NCI-H187 treated with DMSO at 0.1 percent for 48 hours (cell line): ENCODE measurements around the gene DGCR2.
"Not testable (repeated sequence)": the region's sequence is repeated elsewhere in the genome, so short reads cannot be mapped to it uniquely, and the experiment has no call there.

Experiments
- DNase-seq: peaks from one replicate; lab custom pipeline; 2025; lab: John Stamatoyannopoulos, UW

The DGCR2 gene

GRCh38 chr22:19030226-19030888 is 91.9 kb downstream of the DGCR2 start:
- not testable (repeated sequence) for DNase-seq

GRCh38 chr22:19029113-19030103 is 92.8 kb downstream of the DGCR2 start:
- not testable (repeated sequence) for DNase-seq

DNA sequence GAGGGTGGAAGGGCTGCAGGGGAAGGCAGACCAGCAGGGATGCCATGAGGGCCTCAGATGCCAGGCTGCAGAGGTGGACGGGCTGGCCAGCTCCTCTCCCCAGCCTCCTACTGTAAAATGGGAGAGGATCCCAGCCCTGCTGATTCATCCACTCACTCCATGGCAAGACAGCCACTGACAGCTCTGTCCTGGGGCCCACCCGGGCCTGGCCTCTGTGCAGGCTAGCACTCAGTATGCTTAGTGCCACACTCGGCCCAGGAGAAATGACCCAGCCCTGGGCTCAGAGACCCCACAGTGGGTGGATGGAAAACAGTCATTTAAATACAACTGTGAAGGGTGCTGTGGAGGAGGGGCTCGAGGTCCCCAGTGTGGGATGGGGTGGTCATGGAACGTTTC is 94.2 kb downstream of the DGCR2 start:
- not testable (repeated sequence) for DNase-seq

DNA sequence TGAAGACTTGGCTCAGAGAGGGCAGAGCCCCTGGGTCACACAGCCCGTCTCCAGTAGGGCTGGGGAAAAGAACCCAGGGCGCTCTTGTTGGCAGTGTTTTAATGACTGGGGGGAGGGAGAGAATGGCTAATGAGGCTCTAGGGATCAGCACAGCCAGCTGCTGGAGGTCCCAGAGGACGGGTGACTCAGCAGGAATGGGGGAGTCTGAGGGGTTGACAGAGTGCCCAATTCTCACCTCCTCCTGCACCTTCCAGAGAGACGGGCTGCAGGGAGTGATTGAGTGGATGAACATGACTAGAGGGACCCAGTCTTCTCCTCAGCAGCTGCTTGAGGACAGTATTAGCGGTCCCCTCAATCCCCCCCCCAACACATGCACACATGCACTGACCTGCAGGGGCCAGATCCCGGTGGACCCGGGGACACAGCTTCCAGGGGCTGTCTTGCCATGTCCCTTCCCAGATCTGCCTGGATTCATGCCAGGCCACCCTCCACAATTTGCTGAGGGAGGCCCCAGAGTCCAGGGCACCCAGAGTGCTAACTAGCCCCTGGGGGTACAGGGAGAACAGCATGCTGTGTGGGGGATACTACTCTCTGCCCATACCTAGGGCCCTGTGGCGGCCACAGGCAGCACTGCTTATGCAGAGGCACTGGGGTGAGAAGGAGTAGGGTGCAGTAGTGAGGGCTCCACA is 94.7 kb downstream of the DGCR2 start:
- not testable (repeated sequence) for DNase-seq

GRCh38 chr22:19026080-19026479 is 96.1 kb downstream of the DGCR2 start:
- not testable (repeated sequence) for DNase-seq

- not testable (repeated sequence) for DNase-seq
Observed at GRCh38 chr22:19024956-19025489, 97.2 kb downstream of the DGCR2 start.

GRCh38 chr22:19023931-19024330 is 98.3 kb downstream of the DGCR2 start:
- DNase-seq, result not testable (repeated sequence)

- DNase-seq, result no peak
Observed at GRCh38 chr22:19022755-19023154, 99.5 kb downstream of the DGCR2 start.

DNA sequence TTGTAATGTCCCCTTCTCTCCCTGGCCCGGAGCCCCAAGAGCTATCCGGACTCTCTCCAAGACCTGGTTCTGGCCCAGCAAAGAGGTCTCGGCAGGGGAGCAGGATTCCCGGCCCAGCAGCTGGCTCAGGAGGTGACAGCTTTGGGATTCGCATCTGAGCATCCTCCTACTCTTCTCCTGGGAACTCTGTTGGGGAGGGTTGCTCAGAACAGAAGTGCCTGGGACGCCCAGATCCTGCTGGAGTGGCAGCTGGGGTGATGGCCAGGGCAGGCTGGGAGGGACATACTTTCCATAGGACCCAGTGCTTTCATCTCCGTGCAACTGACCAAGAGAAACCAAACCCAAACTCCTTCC is 102.6 kb downstream of the DGCR2 start:
- no peak for DNase-seq

DNA sequence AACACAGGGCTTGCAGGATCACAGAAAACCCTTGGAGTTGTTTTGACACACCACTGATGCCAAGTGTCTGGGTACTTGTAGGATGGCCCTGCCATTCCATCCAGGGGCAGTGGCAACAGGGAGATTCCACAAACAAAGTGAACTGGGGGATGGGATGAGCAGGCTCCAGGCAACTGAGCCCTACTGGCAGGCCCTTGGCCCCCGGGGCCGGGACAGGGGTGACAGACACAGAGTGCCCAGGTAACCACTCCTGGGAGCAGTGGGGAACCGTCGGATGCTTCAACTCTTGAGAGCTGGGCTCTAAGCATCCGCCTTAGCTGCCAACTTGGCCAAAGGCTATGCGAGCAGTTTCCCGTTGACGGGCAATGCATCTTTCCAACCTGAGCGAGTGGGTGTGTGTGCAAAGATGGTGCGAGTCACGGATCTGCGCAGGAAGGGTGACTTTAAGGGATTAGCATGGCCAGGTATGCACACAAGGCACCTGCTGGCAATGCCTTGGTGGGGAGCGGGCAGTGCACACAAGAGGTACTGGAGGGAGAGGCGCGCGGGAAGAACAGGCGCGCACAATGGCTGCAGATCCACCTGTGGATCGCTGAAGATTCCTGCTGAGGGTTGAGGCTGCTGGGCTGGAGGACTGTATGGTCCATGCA is 103.1 kb downstream of the DGCR2 start:
- DNase-seq, result no peak

- no peak for DNase-seq
Observed at GRCh38 chr22:19018256-19018655, 104.0 kb downstream of the DGCR2 start.

GRCh38 chr22:19016081-19016766 is 106.0 kb downstream of the DGCR2 start:
- no peak for DNase-seq

DNA sequence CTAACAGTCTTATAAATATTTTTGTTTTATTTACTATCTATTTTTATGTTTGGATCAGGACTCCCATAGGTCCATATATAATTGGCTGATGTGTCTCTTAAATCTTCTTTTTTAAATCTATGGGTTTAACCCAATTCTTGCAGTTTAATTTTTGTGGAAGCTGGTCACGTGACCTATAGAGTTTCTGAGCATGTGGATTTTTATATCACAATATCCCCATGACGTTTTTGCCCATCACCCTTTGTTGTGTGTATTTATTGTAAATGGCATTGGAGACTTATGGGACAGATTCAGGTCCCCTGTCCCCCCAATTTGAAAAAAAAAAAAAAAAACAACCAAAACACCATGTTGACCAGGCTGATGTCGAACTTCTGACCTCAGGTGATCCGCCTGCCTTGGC is 107.3 kb downstream of the DGCR2 start:
- DNase-seq, result no peak

DNA sequence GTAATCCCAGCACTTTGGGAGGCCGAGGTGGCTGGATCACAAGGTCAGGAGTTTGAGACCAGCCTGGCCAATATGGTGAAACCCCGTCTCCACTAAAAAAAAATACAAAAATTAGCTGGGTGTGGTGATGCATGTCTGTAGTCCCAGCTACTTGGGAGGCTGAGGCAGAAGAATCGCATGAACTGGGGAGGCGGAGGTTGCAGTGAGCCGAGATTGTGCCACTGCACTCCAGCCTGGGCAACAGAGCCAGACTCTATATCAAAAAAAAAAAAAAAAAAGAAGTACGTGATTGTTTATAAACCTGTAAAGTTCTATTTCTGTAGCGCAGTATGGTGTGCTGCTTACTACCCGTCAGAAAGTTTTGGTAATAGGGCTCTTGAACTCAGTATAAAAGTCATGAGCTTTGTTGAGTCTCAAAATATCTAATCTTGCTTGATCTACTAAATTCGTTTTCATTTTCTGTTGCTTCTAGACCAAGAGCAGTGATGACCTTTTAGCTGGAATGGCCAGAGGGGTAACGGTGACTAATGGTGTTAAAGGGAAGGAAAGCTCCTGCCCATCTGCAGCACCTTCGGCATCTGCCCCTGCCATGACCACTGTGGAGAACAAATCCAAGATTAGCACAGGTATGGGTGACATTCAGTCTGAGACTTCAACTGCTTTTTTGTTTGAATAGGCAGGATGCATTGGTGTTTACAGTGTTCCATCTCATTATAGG is 108.2 kb downstream of the DGCR2 start:
- DNase-seq, result not testable (repeated sequence)

- DNase-seq, result not testable (repeated sequence)
Observed at GRCh38 chr22:19013411-19013810, 108.8 kb downstream of the DGCR2 start.

DNA sequence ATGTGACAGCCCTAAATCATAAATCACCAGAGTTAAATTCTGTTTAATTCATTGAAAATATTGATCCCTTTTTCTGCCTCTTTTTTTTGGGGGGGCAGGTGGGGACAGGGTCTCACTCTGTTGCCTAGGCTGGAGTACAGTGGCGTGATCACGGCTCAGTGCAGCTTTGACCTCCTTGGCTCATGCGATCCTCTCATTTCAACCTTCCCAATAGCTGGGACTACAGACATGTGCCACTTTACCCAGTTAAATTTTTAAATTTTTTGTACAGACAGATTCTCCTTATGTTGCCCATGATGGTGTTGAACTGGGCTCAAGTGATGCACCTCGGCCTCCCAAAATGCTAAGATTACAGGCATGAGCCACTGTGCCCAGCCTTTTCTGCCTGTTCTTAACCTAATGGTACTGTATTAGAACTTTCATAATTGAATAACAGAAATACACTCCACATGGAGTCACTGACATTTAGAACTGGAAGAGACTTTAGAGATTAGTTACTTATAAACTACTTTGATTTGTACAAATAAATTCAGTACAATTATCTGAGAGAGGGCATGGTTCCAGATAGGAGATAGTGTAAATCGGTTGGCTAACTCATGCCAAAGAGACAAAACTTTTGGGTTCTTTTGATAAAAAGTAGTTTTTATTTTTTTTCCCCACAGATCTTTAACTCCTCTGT is 109.8 kb downstream of the DGCR2 start:
- DNase-seq, result no peak

- not testable (repeated sequence) for DNase-seq
Observed at GRCh38 chr22:19011611-19012010, 110.6 kb downstream of the DGCR2 start.

- DNase-seq, result no peak
Observed at GRCh38 chr22:19011075-19011474, 111.1 kb downstream of the DGCR2 start.

DNA sequence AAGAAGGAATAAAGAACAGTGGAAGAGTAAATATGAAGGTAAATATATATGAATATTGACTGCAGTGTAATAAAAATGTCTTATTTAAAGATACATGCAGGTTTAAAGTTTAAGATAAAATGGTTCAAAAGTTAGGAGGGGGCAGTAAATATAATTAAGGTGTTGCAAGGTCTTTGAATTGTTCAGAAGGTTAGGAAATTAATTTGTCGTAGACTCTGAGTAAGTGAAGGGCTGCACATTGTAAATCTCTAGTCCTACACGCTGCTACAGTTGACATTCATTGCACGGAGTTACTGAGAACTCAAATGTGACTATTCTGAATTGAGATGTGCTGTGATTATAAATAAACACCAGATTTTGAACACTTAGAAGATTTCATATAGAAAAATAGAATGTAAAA is 116.3 kb downstream of the DGCR2 start:
- DNase-seq, result no peak

- no peak for DNase-seq
Observed at GRCh38 chr22:19004471-19004870, 117.7 kb downstream of the DGCR2 start.
